ENCODE measurements around the gene TENT4A.

The TENT4A gene

GRCh38 chr5:6700074-6700684 lies 13.1 kb upstream of the TENT4A start:
- no peak overlapping the region for H3K4me3 ChIP-seq (ENCODE audit: low read depth, low read length)
- TF ChIP-seq POLR2A (IDR thresholded peaks at IDR 0.05; ENCODE audit: extremely low read depth, insufficient read length) (no peak), CTCF (IDR thresholded peaks at IDR 0.05; ENCODE audit: low read depth, low read length) (no peak), MYC (IDR thresholded peaks at IDR 0.05; ENCODE audit: low read depth, low read length) (no peak)
- TF ChIP-seq, protein P1, sequence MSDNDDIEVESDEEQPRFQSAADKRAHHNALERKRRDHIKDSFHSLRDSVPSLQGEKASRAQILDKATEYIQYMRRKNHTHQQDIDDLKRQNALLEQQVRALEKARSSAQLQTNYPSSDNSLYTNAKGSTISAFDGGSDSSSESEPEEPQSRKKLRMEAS (IDR thresholded peaks at IDR 0.05; ENCODE audit: low read depth, low read length): no peak
- no peak for DNase-seq (ENCODE audit: low read depth)

GRCh38 chr5:6700685-6701355 lies 12.4 kb upstream of the TENT4A start:
- DNase-seq (ENCODE audit: low read depth): no peak
- TF ChIP-seq CTCF (IDR thresholded peaks at IDR 0.05; ENCODE audit: low read depth, low read length): no peak
- no peak for TF ChIP-seq POLR2A (IDR thresholded peaks at IDR 0.05; ENCODE audit: extremely low read depth, insufficient read length)
- TF ChIP-seq MYC (IDR thresholded peaks at IDR 0.05; ENCODE audit: low read depth, low read length): no peak
- TF ChIP-seq, protein P1 (IDR thresholded peaks at IDR 0.05; ENCODE audit: low read depth, low read length): no peak
- no peak overlapping the region for H3K4me3 ChIP-seq (ENCODE audit: low read depth, low read length)

- TF ChIP-seq POLR2A (IDR thresholded peaks at IDR 0.05; ENCODE audit: extremely low read depth, insufficient read length) (no peak), CTCF (IDR thresholded peaks at IDR 0.05; ENCODE audit: low read depth, low read length) (no peak), MYC (IDR thresholded peaks at IDR 0.05; ENCODE audit: low read depth, low read length) (no peak)
- TF ChIP-seq, protein P1 (IDR thresholded peaks at IDR 0.05; ENCODE audit: low read depth, low read length): no peak
- no peak overlapping the region for H3K4me3 ChIP-seq (ENCODE audit: low read depth, low read length)
- DNase-seq (ENCODE audit: low read depth): no peak
Observed at GRCh38 chr5:6701491-6701890, 11.7 kb upstream of the TENT4A start.

DNA sequence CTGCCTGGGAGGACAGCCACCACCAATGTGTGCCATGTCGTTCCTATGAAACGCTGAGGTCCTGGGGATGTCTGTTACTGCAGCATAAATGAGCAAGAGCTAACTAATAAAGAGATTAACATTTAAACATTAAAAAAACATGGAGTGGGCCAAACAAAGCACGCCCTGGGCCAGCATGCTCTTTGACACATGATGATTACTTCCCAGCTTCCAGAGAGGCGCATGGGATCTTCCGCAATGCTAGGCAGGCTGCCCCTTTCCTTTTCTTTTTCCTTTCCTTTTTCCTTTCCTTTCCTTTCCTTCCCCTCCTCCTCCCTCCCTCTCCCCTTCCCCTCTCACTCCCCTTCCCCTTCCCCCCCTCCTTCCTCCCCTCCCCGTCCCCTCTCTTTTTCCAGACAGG lies 10.6 kb upstream of the TENT4A start:
- DNase-seq (ENCODE audit: low read depth): no peak
- TF ChIP-seq, protein P1 (IDR thresholded peaks at IDR 0.05; ENCODE audit: low read depth, low read length): no peak
- TF ChIP-seq POLR2A (IDR thresholded peaks at IDR 0.05; ENCODE audit: extremely low read depth, insufficient read length): no peak
- TF ChIP-seq CTCF (IDR thresholded peaks at IDR 0.05; ENCODE audit: low read depth, low read length): no peak
- TF ChIP-seq MYC (IDR thresholded peaks at IDR 0.05; ENCODE audit: low read depth, low read length): no peak

GRCh38 chr5:6703806-6704205 lies 9.4 kb upstream of the TENT4A start:
- peak; percentile 52 for DNase-seq (ENCODE audit: low read depth)
- no peak overlapping the region for H3K4me3 ChIP-seq (ENCODE audit: low read depth, low read length)
- TF ChIP-seq, protein P1 (IDR thresholded peaks at IDR 0.05; ENCODE audit: low read depth, low read length): 0 out of 2 replicates have a peak, but pooled peaks have one; percentile 7
- no peak for TF ChIP-seq MYC (IDR thresholded peaks at IDR 0.05; ENCODE audit: low read depth, low read length)

More for the DNA sequence above, 10.6 kb upstream of the TENT4A start:
- H3K4me3 ChIP-seq (ENCODE audit: low read depth, low read length): no peak overlapping the region

DNA sequence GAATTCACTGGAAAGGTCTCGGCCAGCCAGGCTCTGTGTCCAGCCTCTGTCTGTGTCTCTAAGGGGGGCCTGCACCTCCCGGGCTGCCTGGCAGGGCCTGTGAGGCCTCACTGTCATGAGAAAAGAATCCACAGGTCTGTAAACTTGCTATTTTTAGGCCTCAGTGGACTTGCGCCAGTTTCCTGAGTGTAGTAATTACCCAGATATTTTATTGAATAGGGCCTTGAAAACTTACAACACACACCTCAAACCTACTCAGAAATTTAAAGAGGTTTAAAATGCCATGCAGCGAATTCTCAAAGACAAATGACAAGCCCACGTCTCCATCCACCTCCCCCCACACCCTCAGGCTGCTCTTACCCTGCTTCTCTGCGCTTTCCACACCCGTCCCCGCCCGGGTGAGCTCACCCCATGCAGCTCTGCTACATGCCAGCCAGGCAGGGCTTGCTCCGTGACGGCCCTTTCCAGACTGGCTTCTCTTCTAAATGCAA lies 8.8 kb upstream of the TENT4A start:
- peak; percentile 42 for DNase-seq (ENCODE audit: low read depth)

More for the DNA sequence above, 8.8 kb upstream of the TENT4A start:
- TF ChIP-seq, protein P1 (IDR thresholded peaks at IDR 0.05; ENCODE audit: low read depth, low read length): no peak
- TF ChIP-seq MYC (IDR thresholded peaks at IDR 0.05; ENCODE audit: low read depth, low read length) (no peak), CTCF (IDR thresholded peaks at IDR 0.05; ENCODE audit: low read depth, low read length) (no peak), POLR2A (IDR thresholded peaks at IDR 0.05; ENCODE audit: extremely low read depth, insufficient read length) (no peak)
- no peak overlapping the region for H3K4me3 ChIP-seq (ENCODE audit: low read depth, low read length)

Data from NB4 (cell line).